CD4-positive, alpha-beta memory T cell (primary cell): ENCODE data around the gene C22orf23. TPM values are rescaled to one million over a fixed set of nuclear protein-coding genes. Genes with fewer than 3 reads are reported as not detected.

ENCODE experiments used
- CTCF ChIA-PET: fragments of 350-600 bp; sonication (Branson Sonifier 250); formaldehyde crosslinking; loops from one replicate; lab custom pipeline; 2021; ENCODE audit warnings: inconsistent platforms; ENCODE audit not compliant: partially characterized antibody; lab: Charles Lee
- POLR2A ChIA-PET: fragments of 350-600 bp; sonication (Branson Sonifier 250); formaldehyde crosslinking; loops from one replicate; lab custom pipeline; 2021; ENCODE audit not compliant: partially characterized antibody; lab: Charles Lee
- DNase-seq, 5 donors: peaks; one replicate each; pipeline versions ENCODE4 v3.0.0 to v3.0.0-alpha.2; 2020 to 2022; ENCODE audit warnings: mixed read lengths in 1 of 5
- H3K27ac ChIP-seq: one replicate; pipeline ENCODE4 v1.7.0; 2013; ENCODE audit warnings: low read depth, low read length
- H3K27me3 ChIP-seq: 2 replicates; pipeline ENCODE4 v1.7.0; 2013; ENCODE audit warnings: mild to moderate bottlenecking, low read length, moderate library complexity; ENCODE audit not compliant: insufficient read depth
- H3K36me3 ChIP-seq: 2 replicates; pipeline ENCODE4 v1.7.0; 2013; ENCODE audit warnings: mild to moderate bottlenecking, low read length, moderate library complexity; ENCODE audit not compliant: insufficient read depth
- H3K4me1 ChIP-seq: 2 replicates; pipeline ENCODE4 v1.7.0; 2013; ENCODE audit warnings: mild to moderate bottlenecking, low read length, moderate library complexity; ENCODE audit not compliant: insufficient read depth
- H3K4me3 ChIP-seq, 2 donors: one replicate each; pipeline ENCODE4 v1.7.0; 2013; ENCODE audit warnings: low read length in 2 of 2, mild to moderate bottlenecking in 1 of 2
- H3K9me3 ChIP-seq, 2 donors: one replicate each; pipeline ENCODE4 v1.7.0; 2013; ENCODE audit warnings: low read length in 2 of 2, control low read depth in 1 of 2; ENCODE audit not compliant: control insufficient read depth in 1 of 2
- H3K27ac Mint-ChIP-seq, 7 donors: one replicate each; pipeline ENCODE4 v1.8.0; 2020 to 2021; ENCODE audit warnings: mixed read lengths in 7 of 7, mild to moderate bottlenecking in 6 of 7, inconsistent platforms in 3 of 7, moderate library complexity in 3 of 7
- H3K27me3 Mint-ChIP-seq, 2 donors: one replicate each; pipeline ENCODE4 v1.8.0; 2020 to 2021; ENCODE audit warnings: mixed read lengths in 2 of 2
- H3K36me3 Mint-ChIP-seq, 2 donors: one replicate each; pipeline ENCODE4 v1.8.0; 2020 to 2021; ENCODE audit warnings: mixed read lengths in 2 of 2, inconsistent platforms in 1 of 2, mild to moderate bottlenecking in 1 of 2
- H3K4me1 Mint-ChIP-seq, 4 donors: one replicate each; pipeline ENCODE4 v1.8.0; 2020 to 2021; ENCODE audit warnings: mixed read lengths in 4 of 4, mild to moderate bottlenecking in 1 of 4
- H3K4me3 Mint-ChIP-seq, 8 donors: one replicate each; pipeline ENCODE4 v1.8.0; 2020 to 2021; ENCODE audit warnings: mixed read lengths in 8 of 8, mild to moderate bottlenecking in 7 of 8, moderate library complexity in 6 of 8, inconsistent platforms in 3 of 8
- H3K9me3 Mint-ChIP-seq, 8 donors: one replicate each; pipeline ENCODE4 v1.8.0; 2020 to 2021; ENCODE audit warnings: mixed read lengths in 8 of 8, mild to moderate bottlenecking in 5 of 8, inconsistent platforms in 3 of 8, moderate library complexity in 1 of 8
- intact Hi-C: fragments of 100-400 bp; cut with micrococcal nuclease; formaldehyde crosslinking; loops from one replicate; pipeline ENCODE4 v1.15.1; 2023
- polyA plus RNA-seq, 2 donors: library from polyadenylated mRNA; unstranded; fragments of 300-500 nt; fragmentation: Illumina TruSeq; gene quantifications; one replicate each; pipeline ENCODE4 v1.2.3, GENCODE V29; 2021
- total RNA-seq, 2 experiments: library from RNA; stranded (reverse); gene quantifications; one replicate each; pipeline ENCODE4 v1.2.3, GENCODE V29; 2021

C22orf23 gene
- total and polyA plus RNA-seq, 4 experiments from 2014 or later, result not detected

DNA sequence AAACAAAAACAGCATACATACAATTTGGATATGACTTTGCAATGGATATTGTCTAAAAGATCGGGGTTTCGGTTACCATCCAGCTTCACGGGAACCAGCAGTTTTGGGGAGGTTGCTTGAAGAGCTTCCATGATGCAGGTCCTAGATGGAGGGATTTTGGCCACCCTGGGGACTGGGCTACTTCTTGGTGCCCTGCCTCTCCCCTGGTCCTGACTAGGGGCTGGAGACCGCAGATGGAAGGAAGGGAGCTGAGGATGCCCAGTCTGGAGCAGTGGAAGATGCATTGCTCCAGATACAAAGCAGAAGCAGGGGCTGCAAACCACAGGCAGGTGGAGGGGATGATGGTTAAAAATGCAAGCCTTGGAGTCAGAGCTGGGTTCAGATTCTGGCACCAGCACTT lies 17.5 kb upstream of the C22orf23 start:
- Mint-ChIP-seq H3K4me1 (peaks cover 0 to 5% (median 2%) of the 10 kb centered on the region in 4 donors), H3K27me3 (no peaks in the 10 kb centered on the region), H3K36me3 (peaks cover 36 to 43% of the 10 kb centered on the region in 2 donors), H3K9me3 (no peaks in the 10 kb centered on the region), H3K4me3 (no peak overlapping the region), H3K27ac (peak overlapping the region in 2 of 7 donors; percentile 52 to 78)
- ChIA-PET POLR2A (interaction anchor here (0.6 kb wide), 1 partner anchor 1902 kb away, joined by 4 read pairs; no protein-coding TSS in a partner anchor), CTCF (interaction anchor here (1.0 kb wide), 1 partner anchor 9 kb away, joined by 4 read pairs; no protein-coding TSS in a partner anchor)
- intact Hi-C loops, result no loop called here
- Histone ChIP-seq H3K9me3 (no peaks in the 10 kb centered on the region), H3K36me3 (peaks cover 20% of the 10 kb centered on the region), H3K4me3 (no peak overlapping the region), H3K4me1 (no peaks in the 10 kb centered on the region), H3K27ac (no peak overlapping the region), H3K27me3 (no peaks in the 10 kb centered on the region)
- DNase-seq, result no peak

DNA sequence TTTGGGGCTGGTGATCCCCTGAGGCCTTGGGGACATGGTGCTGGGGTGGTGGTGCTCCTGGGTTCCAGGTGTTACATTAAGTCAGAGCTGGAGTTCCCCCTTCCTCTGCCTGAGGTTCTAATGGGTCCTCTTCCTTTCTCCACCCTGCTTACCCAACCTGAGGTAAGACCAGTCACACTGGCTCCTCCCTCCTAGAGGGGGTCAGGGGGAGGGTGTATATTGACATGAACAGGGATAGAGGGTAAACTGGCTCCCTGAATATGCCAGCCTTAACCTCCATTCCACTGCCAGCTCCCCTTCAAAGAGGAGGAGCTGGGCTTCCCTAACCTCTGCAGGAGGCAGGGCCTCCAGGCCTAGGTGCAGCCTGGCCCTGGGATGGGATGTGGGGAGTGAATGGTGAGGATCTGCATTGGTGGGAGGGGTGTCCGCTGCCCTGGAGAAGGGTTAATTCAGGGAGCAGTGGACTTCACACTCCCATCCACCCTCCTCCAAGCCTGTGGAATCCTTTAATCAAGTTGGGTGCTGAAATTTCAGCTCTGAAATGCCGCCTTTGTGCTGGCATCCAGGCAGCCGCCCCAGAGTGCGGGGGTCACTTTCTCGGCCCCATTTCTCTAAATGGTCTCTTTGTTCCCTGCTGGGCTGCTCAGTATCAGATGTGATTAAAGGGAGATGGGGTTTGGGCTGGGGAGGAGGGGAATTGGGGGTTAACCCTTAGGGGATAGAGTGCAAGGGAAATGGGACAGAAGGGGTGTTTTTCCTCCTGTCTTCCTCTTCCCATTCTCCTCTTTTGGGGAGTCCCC lies 15.3 kb upstream of the C22orf23 start:
- no peak for DNase-seq
- POLR2A ChIA-PET, result no interaction called here
- Mint-ChIP-seq H3K36me3 (peaks cover 28 to 47% of the 10 kb centered on the region in 2 donors), H3K27me3 (no peaks in the 10 kb centered on the region), H3K4me3 (no peak overlapping the region), H3K27ac (no peak overlapping the region), H3K4me1 (peaks cover 5 to 10% (median 7%) of the 10 kb centered on the region in 4 donors), H3K9me3 (no peaks in the 10 kb centered on the region)
- Histone ChIP-seq H3K4me1 (no peaks in the 10 kb centered on the region), H3K9me3 (no peaks in the 10 kb centered on the region), H3K27ac (no peak overlapping the region), H3K36me3 (peaks cover 20% of the 10 kb centered on the region), H3K4me3 (no peak overlapping the region), H3K27me3 (no peaks in the 10 kb centered on the region)
- CTCF ChIA-PET, result interaction anchor here (4.6 kb wide), 1 partner anchor 150 kb away, joined by 49 read pairs; no protein-coding TSS in a partner anchor
- intact Hi-C loops, result no loop called here

DNA sequence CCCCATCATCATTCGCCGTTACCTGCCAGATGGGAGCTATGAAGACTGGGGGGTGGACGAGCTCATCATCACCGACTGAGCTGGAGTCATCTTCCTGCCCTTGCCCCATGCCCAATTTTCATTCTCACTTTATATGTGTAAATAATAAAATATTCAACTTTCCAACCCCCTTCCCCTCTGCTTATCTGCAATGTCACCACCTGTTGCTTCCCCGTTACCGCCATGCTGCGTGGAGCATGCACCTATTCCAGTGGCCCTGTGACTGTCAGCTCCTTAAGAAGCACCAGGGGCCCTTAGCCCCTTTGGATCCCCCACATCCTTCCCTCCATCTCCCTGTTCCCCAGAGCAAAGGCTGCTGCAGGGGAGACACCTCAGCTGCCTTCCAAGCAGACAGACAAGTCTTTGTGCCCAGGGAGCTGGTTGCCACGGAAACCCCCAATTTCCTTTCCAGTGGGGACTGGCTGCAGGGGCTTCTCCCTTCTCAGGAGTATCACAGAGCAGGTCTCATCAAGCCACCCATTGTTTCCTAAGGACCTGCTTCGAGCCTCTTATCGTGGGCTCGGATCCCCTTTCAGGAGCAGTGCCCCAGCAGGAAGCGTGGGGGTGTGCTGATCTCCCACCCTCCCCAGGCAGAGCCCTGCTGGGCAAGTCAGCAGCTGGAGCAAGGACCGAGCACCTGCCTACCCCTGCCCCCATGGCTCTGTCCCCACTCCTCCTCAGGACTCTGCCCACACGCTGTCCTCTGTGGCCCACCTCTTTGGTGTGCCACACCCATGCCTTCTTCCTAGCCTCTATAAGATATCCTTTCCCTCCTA lies 14.4 kb upstream of the C22orf23 start:
- no peaks in the 10 kb centered on the region for H3K9me3 ChIP-seq
- Mint-ChIP-seq H3K27me3 (no peaks in the 10 kb centered on the region), H3K36me3 (peaks cover 28 to 49% of the 10 kb centered on the region in 2 donors), H3K27ac (no peak overlapping the region), H3K4me3 (no peak overlapping the region), H3K9me3 (no peaks in the 10 kb centered on the region), H3K4me1 (peaks cover 5 to 10% (median 7%) of the 10 kb centered on the region in 4 donors)
- H3K27ac ChIP-seq, result no peak overlapping the region
- H3K4me1 ChIP-seq, result no peaks in the 10 kb centered on the region
- CTCF ChIA-PET, result interaction anchor here (4.6 kb wide), 1 partner anchor 149 kb away, joined by 49 read pairs; no protein-coding TSS in a partner anchor
- POLR2A ChIA-PET, result interaction anchor here (1.2 kb wide), 1 partner anchor 15 kb away, joined by 3 read pairs; the partner anchor contains the start of genes C22orf23 and POLR2F
- DNase-seq, result no peak
- no peaks in the 10 kb centered on the region for H3K27me3 ChIP-seq
- H3K4me3 ChIP-seq, result no peak overlapping the region
- H3K36me3 ChIP-seq, result peaks cover 20% of the 10 kb centered on the region
- intact Hi-C loops, result no loop called here

DNA sequence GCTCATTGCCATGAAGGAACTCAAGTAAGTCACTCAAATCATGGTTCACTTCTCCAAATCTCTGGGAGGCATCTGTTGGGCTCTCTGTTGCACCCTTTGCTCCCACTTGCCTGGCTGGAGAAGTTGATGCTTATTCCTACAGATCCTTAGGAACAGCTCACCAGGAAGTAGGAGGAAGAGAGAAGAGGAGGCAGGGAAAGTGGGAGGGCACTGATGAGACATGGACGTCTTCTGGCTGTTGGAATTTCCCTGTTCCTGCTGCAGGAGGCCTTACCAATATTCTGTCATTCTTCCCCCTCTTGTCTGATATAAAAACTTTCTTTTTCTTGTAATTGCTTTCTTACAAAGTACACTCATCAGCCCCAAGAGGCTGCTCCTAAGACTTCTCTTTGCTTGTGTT lies 13.7 kb upstream of the C22orf23 start:
- no peak overlapping the region for H3K27ac ChIP-seq
- H3K36me3 ChIP-seq, result peaks cover 22% of the 10 kb centered on the region
- no peaks in the 10 kb centered on the region for H3K27me3 Mint-ChIP-seq
- no peaks in the 10 kb centered on the region for H3K27me3 ChIP-seq
- no peak overlapping the region for H3K27ac Mint-ChIP-seq
- no peaks in the 10 kb centered on the region for H3K9me3 Mint-ChIP-seq
- peaks cover 5 to 10% (median 6%) of the 10 kb centered on the region in 4 donors for H3K4me1 Mint-ChIP-seq
- ChIA-PET CTCF (interaction anchor here (0.9 to 4.6 kb wide), 2 partner anchors 83 to 149 kb away, joined by 3 to 49 read pairs; no protein-coding TSS in a partner anchor), POLR2A (interaction anchor here (1.2 kb wide), 1 partner anchor 14 kb away, joined by 3 read pairs; the partner anchor contains the start of genes C22orf23 and POLR2F)
- H3K4me3 Mint-ChIP-seq, result no peak overlapping the region
- H3K4me1 ChIP-seq, result no peaks in the 10 kb centered on the region
- intact Hi-C loops, result no loop called here
- peaks cover 31 to 52% of the 10 kb centered on the region in 2 donors for H3K36me3 Mint-ChIP-seq
- no peak for DNase-seq
- H3K9me3 ChIP-seq, result no peaks in the 10 kb centered on the region
- no peak overlapping the region for H3K4me3 ChIP-seq

DNA sequence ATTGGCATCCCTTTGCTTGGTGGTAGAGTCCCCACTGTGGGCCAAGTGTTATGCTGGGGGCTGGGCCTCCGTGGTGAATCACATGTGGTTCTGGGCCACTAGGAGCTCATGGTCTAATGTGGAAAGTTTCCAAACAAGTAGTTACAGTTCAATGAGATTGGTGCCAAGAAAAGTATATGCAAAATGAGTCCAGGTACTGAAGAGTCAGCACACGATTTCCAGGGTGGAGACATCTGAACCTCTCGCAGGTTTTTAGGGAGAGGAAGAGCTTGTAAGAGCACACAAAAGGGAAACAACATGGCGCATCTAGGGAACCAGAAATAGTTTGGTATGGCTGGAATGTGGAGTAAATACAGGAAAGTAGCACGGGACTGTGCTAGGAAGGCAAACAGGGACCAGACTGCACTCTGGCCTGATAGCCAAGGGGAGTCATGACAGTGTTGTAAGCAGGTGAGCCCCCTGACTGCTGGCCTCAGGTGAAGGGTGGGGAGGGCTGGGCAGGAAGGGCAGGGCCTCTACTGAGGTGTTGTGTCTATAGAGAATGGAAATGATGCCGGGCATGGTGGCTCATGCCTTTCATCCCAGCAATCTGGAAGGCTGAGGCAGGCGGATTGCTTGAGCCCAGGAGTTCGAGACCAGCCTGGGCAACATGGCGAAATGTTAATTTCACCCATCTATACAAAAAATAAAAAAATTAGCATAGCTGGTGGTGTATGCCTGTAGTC lies 12.7 kb upstream of the C22orf23 start:
- no peaks in the 10 kb centered on the region for H3K9me3 ChIP-seq
- Mint-ChIP-seq H3K9me3 (no peaks in the 10 kb centered on the region), H3K4me1 (peaks cover 5 to 10% (median 6%) of the 10 kb centered on the region in 4 donors), H3K4me3 (no peak overlapping the region), H3K27me3 (no peaks in the 10 kb centered on the region), H3K36me3 (peaks cover 41 to 57% of the 10 kb centered on the region in 2 donors), H3K27ac (no peak overlapping the region)
- DNase-seq, result no peak
- no peak overlapping the region for H3K4me3 ChIP-seq
- no peaks in the 10 kb centered on the region for H3K27me3 ChIP-seq
- H3K27ac ChIP-seq, result no peak overlapping the region
- peaks cover 33% of the 10 kb centered on the region for H3K36me3 ChIP-seq
- CTCF ChIA-PET, result interaction anchor here (0.8 to 4.6 kb wide), 16 partner anchors 10 to 427 kb away, joined by 3 to 49 read pairs (median 5); partner anchors contain the start of genes C22orf23, MICALL1 and POLR2F
- POLR2A ChIA-PET, result interaction anchor here (0.6 kb wide), 1 partner anchor 13 kb away, joined by 3 read pairs; the partner anchor contains the start of genes C22orf23 and POLR2F
- H3K4me1 ChIP-seq, result no peaks in the 10 kb centered on the region
- intact Hi-C loops, result loop anchor here (1.0 kb wide), 3 partner anchors 32 to 149 kb away; no protein-coding TSS in a partner anchor

- no peak overlapping the region for H3K4me3 ChIP-seq
- no peak overlapping the region for H3K4me3 Mint-ChIP-seq
- no peak for DNase-seq
- intact Hi-C loops, result no loop called here
- no peaks in the 10 kb centered on the region for H3K27me3 Mint-ChIP-seq
- no peak overlapping the region for H3K27ac ChIP-seq
- H3K36me3 ChIP-seq, result peaks cover 42% of the 10 kb centered on the region
- ChIA-PET CTCF (interaction anchor here (1.2 to 1.8 kb wide), 2 partner anchors 8 to 143 kb away, joined by 3 to 7 read pairs; partner anchors contain the start of genes C22orf23 and POLR2F), POLR2A (interaction anchor here (1.1 kb wide), 1 partner anchor 142 kb away, joined by 3 read pairs; no protein-coding TSS in a partner anchor)
- no peaks in the 10 kb centered on the region for H3K27me3 ChIP-seq
- H3K4me1 Mint-ChIP-seq, result peaks cover 15 to 29% (median 27%) of the 10 kb centered on the region in 4 donors
- H3K9me3 ChIP-seq, result no peaks in the 10 kb centered on the region
- H3K36me3 Mint-ChIP-seq, result peaks cover 55 to 59% of the 10 kb centered on the region in 2 donors
- no peaks in the 10 kb centered on the region for H3K4me1 ChIP-seq
- peak overlapping the region in 2 of 7 donors; percentile 38 to 50 for H3K27ac Mint-ChIP-seq
- peaks cover 0 to 2% (median 0%) of the 10 kb centered on the region in 8 donors for H3K9me3 Mint-ChIP-seq
Observed at GRCh38 chr22:37961062-37961461, 7.7 kb upstream of the C22orf23 start.
